ENCODE data around the gene SPIRE1. TPM values are rescaled to one million over a fixed set of nuclear protein-coding genes. Genes with fewer than 3 reads are reported as not detected.
A peak's percentile ranks its signal among the peaks of the same experiment; 100 is the strongest.
"Not testable (repeated sequence)": the region's sequence is repeated elsewhere in the genome, so short reads cannot be mapped to it uniquely, and the experiment has no call there.

SPIRE1 gene
- polyA plus RNA-seq, 6 donors from 2014 or later = not detected

DNA sequence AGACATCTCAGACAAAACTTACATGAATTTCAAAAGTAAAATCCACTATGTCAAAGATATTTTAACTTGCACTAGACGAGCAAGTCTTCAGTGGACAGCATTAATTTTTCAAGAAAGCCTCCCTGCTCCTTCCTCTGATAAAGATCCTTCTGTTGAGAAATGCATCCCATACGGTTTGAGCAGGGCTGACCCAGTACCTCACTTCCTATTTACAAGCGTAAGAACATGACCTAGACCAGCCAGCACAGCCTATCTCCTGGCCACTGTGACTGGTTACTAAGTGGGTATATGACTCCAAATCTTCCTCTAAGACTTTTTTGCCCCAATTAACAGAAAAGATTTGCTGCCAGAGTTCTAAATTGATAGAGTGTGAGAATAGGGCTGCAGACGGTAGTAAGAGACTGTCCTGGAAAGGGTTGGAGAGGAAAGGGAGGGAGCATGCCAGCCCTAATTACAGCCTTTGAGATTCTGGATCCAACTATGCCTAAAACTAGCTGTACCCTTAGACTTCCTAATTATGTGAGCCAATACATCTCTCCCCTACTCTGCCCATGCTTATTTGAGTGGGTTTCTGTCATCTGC, 141.8 kb downstream of the SPIRE1 start:
- Mint-ChIP-seq H3K27ac (peak overlapping the region in 1 of 6 donors; percentile 22), H3K4me1 (no peaks in the 10 kb centered on the region), H3K4me3 (no peak overlapping the region), H3K9me3 (peaks cover 0 to 2% (median 0%) of the 10 kb centered on the region in 7 donors), H3K36me3 (no peaks in the 10 kb centered on the region), H3K27me3 (peaks cover 0 to 5% (median 0%) of the 10 kb centered on the region in 3 donors)
- no peak for ATAC-seq (ENCODE audit: low read depth in 2 of 2)
- no peak for DNase-seq

DNA sequence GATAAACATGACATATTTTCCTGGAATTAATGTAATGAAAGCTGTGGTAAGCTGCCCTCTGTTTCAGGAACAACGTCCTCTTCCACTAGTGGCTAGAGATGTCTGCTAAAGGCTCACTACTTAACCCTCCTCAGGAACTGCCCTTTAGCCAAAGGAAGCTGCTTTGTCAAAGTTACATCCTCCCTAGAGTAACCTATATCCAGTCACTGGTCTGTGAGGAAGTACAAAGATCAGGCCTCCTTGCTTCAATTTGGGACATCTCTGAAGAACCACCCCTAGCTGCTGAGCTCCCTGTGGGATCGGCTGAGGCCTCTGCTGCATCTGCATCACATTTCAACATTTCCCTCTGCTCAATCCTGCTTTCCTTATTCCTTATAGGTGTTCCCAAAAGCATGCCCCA, 142.4 kb downstream of the SPIRE1 start:
- no peak for DNase-seq
- H3K36me3 Mint-ChIP-seq = no peaks in the 10 kb centered on the region
- peaks cover 0 to 2% (median 0%) of the 10 kb centered on the region in 7 donors for H3K9me3 Mint-ChIP-seq
- peak overlapping the region in 1 of 6 donors; percentile 22 for H3K27ac Mint-ChIP-seq
- no peaks in the 10 kb centered on the region for H3K4me1 Mint-ChIP-seq
- no peak overlapping the region for H3K4me3 Mint-ChIP-seq
- H3K27me3 Mint-ChIP-seq = peaks cover 0 to 5% (median 0%) of the 10 kb centered on the region in 3 donors
- ATAC-seq (ENCODE audit: low read depth in 2 of 2) = no peak

DNA sequence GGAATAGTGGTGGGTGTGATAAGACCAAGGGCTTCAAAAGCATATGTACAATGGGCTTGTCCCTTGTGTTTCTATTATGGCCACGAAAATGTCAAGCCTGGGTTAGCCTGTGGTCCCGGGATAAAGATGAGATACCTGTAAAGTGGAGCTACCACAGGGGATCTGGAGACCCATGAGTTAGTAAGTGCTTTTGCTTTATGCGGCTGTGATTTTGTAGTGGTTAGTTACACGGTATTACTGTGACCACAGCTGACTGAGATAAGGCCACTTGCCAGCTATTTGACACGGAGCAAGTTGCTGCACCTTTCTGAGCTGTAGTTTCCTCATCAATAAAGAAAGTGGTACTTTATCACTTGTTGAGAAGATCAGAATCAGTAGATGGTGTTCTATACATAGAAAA, 150.9 kb downstream of the SPIRE1 start:
- no peaks in the 10 kb centered on the region for H3K36me3 Mint-ChIP-seq
- no peaks in the 10 kb centered on the region for H3K27me3 Mint-ChIP-seq
- no peak overlapping the region for H3K27ac Mint-ChIP-seq
- DNase-seq (no peak), ATAC-seq (ENCODE audit: low read depth in 2 of 2) (no peak)
- no peak overlapping the region for H3K4me3 Mint-ChIP-seq
- no peaks in the 10 kb centered on the region for H3K4me1 Mint-ChIP-seq
- peaks cover 0 to 1% (median 0%) of the 10 kb centered on the region in 7 donors for H3K9me3 Mint-ChIP-seq

DNA sequence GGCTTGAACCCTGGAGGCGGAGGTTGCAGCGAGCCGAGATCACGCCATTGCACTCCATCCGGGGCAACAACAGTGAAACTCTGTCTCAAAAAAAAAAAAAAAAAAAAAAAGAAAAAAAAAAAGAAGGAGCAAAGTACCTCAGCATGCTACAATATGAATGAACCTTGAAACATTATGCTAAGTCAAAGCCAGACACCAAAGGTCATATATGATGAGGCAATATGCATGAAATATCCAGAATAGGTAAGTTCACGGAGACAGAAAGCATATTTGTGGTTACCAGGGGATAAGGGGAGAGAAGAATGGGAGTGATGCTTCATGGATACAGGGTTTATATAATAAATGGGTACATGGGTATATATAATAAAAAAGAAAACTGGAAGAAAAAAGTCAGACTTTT, 156.9 kb downstream of the SPIRE1 start:
- Mint-ChIP-seq H3K36me3 (no peaks in the 10 kb centered on the region), H3K27ac (no peak overlapping the region), H3K4me1 (no peaks in the 10 kb centered on the region), H3K27me3 (peaks cover 0 to 5% (median 0%) of the 10 kb centered on the region in 3 donors), H3K4me3 (no peak overlapping the region), H3K9me3 (no peaks in the 10 kb centered on the region)
- ATAC-seq (ENCODE audit: low read depth in 2 of 2) (no peak), DNase-seq (no peak)

DNA sequence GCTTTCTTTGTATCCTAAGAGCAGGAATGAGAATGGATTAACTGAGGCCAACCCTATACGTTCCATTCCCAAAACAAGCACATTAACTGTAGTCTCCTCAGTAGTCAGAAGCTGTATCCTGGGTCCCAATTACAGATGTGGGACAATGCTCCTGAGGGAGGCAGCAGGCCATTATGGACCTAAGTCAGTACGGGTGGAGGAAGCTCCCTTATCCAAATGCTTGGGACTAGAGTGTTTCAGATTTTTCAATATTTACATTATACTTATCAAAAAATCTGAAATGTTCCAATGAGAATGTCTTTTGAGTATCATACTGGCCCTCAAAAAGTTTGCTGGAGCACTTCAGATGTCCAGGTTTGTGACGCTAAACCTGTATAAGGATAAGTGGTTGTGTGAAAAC, 160.1 kb downstream of the SPIRE1 start:
- ATAC-seq (ENCODE audit: low read depth in 2 of 2) (no peak), DNase-seq (no peak)
- Mint-ChIP-seq H3K4me1 (no peaks in the 10 kb centered on the region), H3K36me3 (no peaks in the 10 kb centered on the region), H3K27me3 (peaks cover 0 to 5% (median 0%) of the 10 kb centered on the region in 3 donors), H3K9me3 (no peaks in the 10 kb centered on the region), H3K4me3 (no peak overlapping the region), H3K27ac (no peak overlapping the region)

DNA sequence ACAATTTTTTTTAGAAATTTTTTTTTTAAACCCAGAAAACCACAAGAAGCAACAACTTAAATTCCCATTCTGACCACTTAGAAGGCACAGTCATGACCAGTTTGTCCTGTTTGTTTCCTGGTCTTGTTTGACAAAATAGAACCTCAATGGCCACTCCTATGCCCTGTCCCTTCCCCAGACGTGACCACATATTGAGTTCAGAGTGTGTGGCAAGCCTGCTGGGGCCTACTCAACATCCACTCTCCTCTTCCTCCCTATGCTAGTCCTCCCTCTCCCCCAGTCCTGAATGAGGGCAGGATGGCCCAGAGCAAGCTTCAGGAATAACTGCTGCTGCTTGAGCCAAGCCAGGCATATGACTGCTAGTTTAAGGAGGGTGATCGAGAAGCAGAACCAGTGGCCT, 160.6 kb downstream of the SPIRE1 start:
- Mint-ChIP-seq H3K4me1 (no peaks in the 10 kb centered on the region), H3K9me3 (no peaks in the 10 kb centered on the region), H3K27me3 (peaks cover 0 to 5% (median 0%) of the 10 kb centered on the region in 3 donors), H3K4me3 (no peak overlapping the region), H3K36me3 (no peaks in the 10 kb centered on the region), H3K27ac (no peak overlapping the region)
- no peak for ATAC-seq (ENCODE audit: low read depth in 2 of 2)
- DNase-seq = no peak

DNA sequence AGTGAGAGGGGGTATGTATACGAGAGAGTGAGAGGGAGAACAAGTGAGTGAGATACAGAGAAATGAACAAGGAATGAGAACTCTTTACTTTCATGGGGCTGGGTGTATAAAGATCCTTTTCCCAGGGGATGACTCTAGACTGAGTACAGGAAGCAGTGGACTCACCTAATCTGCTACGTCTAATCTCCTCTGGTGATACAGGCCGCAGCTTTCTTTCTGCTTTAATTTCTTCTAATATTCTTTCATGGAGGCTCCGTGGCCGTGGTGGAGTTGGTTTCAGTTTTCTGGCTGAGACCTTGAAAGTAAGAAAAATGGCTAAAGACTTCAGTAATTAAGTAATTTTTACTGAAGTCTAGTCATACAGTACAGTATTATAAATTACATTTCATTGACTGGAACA, 165.0 kb downstream of the SPIRE1 start:
- no peaks in the 10 kb centered on the region for H3K4me1 Mint-ChIP-seq
- H3K4me3 Mint-ChIP-seq = no peak overlapping the region
- ATAC-seq (ENCODE audit: low read depth in 2 of 2) = no peak
- H3K9me3 Mint-ChIP-seq = no peaks in the 10 kb centered on the region
- H3K27ac Mint-ChIP-seq = no peak overlapping the region
- H3K36me3 Mint-ChIP-seq = no peaks in the 10 kb centered on the region
- H3K27me3 Mint-ChIP-seq = peaks cover 0 to 4% (median 0%) of the 10 kb centered on the region in 3 donors
- no peak for DNase-seq

DNA sequence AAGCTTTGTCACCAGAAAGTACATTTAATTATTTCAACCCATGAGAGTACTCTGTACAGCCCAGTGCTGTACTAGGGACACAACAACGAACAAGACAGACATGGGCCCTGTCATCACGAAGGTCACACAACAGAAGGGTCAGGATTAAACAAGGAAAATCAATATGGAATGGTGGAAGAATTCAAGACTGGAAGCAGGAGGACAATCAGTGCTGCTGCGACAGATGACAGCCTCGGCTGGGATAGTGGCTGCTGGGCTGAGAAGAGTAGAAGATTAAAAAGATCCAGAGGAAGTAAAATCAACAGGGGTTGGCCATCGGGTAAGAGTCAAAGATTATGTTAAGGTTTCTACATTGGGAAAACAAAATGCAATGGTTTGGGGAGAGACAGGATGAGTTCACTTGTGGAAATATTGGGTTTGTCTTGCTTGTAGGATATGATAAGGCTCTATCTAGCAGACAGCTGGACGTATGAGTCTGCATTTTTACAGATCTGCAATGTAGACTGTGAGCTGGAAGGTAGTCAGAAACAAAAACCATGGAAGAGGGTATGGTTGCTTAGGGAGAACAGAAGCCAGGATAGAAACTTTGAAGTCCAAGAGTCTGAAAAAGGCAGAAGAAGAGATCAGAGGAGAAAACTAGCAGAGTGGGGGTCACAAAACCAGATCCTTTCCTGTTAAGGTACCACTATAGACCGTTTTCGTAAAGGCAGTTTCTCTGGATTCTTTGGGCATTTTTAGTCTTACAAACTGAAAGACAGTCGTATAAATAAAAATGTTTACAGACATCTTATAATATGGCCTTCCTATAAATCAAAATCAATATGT, 166.1 kb downstream of the SPIRE1 start:
- H3K4me1 Mint-ChIP-seq = no peaks in the 10 kb centered on the region
- ATAC-seq (ENCODE audit: low read depth in 2 of 2) (no peak), DNase-seq (no peak)
- no peaks in the 10 kb centered on the region for H3K36me3 Mint-ChIP-seq
- peaks cover 0 to 6% (median 0%) of the 10 kb centered on the region in 3 donors for H3K27me3 Mint-ChIP-seq
- no peaks in the 10 kb centered on the region for H3K9me3 Mint-ChIP-seq
- H3K27ac Mint-ChIP-seq = no peak overlapping the region
- H3K4me3 Mint-ChIP-seq = no peak overlapping the region

DNA sequence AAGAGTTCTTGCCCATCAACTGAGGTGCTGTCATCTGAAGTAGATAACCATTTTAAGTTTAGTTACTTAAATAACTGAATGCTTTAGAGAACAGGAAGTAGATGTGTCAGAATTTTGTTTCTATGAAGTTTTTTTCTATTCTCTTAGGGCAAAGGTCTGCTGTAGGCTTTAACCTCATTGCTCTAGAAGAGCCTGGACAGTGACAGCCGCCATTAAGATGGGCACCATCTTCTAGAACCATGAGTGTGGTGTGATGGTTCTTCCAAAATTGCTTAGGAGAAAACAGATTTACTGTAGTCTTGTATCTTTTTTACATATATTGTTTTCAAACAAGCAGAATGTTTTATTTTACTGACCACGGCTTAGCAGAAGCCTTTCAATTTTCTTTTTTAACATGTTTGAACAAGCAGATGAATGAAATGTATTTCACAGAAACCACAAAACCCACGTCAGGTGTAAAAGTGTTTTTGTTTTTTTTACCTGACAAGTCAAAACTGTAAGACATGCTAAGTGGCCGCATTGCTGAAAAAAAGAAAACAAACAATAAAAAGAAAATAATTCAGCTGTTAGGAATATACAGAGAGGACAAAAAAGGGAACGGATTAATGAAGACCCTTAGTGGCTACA, 172.3 kb downstream of the SPIRE1 start:
- ATAC-seq (ENCODE audit: low read depth in 2 of 2) (no peak), DNase-seq (no peak)
- no peaks in the 10 kb centered on the region for H3K4me1 Mint-ChIP-seq
- H3K4me3 Mint-ChIP-seq = no peak overlapping the region
- H3K27ac Mint-ChIP-seq = peak overlapping the region in 1 of 6 donors; percentile 82
- H3K27me3 Mint-ChIP-seq = peaks cover 0 to 6% (median 0%) of the 10 kb centered on the region in 3 donors
- no peaks in the 10 kb centered on the region for H3K36me3 Mint-ChIP-seq
- no peaks in the 10 kb centered on the region for H3K9me3 Mint-ChIP-seq

DNA sequence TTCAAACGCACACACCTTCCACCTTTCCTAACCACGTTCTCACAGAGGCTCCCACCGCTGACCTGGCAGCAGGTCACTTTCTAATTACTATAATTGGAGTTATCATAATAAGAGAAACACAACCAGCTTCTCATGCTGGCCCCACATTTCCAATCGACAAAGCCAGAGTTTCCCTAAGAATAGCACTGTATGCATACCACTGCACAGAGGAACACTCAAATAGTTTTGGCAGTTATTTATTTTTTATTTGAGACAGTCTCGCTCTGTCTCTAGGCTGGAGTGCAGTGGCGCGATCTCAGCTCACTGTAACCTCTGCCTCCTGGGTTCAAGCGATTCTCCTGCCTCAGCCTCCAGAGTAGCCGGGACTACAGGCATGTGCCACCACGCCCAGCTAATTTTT, 176.0 kb downstream of the SPIRE1 start:
- ATAC-seq (ENCODE audit: low read depth in 2 of 2); H3K36me3 Mint-ChIP-seq; DNase-seq; H3K4me1 Mint-ChIP-seq; H3K27ac Mint-ChIP-seq; H3K4me3 Mint-ChIP-seq; H3K27me3 Mint-ChIP-seq; H3K9me3 Mint-ChIP-seq: not testable (repeated sequence)

DNA sequence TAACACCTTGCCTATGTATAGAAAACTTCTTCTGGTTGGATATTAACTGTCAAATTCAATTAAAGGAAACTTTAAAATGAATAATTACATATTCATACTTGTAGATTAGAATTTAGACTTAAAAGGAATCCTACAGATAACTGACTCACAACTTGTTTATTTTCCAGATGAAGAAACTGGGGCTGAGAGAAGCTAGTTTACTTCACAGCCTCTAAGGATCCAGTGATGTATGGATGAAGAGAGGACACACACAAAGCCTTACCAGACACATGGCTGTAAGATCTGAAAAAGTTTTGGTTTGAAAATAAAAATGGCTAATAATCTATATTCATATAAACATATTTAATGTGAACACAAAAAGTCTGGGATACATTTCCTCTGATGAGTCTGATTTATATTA, 177.9 kb downstream of the SPIRE1 start:
- H3K27ac Mint-ChIP-seq = no peak overlapping the region
- H3K36me3 Mint-ChIP-seq = no peaks in the 10 kb centered on the region
- no peak for ATAC-seq (ENCODE audit: low read depth in 2 of 2)
- no peaks in the 10 kb centered on the region for H3K9me3 Mint-ChIP-seq
- H3K27me3 Mint-ChIP-seq = no peaks in the 10 kb centered on the region
- no peak for DNase-seq
- H3K4me1 Mint-ChIP-seq = no peaks in the 10 kb centered on the region
- no peak overlapping the region for H3K4me3 Mint-ChIP-seq

DNA sequence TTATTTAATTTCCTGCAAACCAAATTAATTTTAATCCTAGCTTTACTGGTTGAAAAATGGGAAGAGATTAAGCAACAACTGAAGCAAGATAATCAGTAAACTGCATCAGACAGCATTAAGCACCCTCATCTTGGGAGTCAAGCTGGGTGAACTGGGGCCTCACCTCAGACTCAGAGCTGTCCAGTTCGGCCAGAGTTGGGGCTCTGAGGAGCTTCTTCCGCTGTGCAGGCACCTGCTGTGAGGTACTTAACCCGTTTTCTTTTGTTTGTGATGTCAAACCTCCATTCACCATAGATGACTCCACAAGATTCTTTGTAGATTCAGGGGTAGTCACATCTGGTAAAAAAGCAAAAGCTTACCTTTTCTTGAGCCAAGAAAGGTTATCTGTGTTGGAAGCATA, 178.4 kb downstream of the SPIRE1 start:
- Mint-ChIP-seq H3K27ac (no peak overlapping the region), H3K27me3 (no peaks in the 10 kb centered on the region), H3K9me3 (no peaks in the 10 kb centered on the region), H3K4me3 (no peak overlapping the region), H3K36me3 (no peaks in the 10 kb centered on the region), H3K4me1 (no peaks in the 10 kb centered on the region)
- no peak for DNase-seq
- ATAC-seq (ENCODE audit: low read depth in 2 of 2) = no peak

DNA sequence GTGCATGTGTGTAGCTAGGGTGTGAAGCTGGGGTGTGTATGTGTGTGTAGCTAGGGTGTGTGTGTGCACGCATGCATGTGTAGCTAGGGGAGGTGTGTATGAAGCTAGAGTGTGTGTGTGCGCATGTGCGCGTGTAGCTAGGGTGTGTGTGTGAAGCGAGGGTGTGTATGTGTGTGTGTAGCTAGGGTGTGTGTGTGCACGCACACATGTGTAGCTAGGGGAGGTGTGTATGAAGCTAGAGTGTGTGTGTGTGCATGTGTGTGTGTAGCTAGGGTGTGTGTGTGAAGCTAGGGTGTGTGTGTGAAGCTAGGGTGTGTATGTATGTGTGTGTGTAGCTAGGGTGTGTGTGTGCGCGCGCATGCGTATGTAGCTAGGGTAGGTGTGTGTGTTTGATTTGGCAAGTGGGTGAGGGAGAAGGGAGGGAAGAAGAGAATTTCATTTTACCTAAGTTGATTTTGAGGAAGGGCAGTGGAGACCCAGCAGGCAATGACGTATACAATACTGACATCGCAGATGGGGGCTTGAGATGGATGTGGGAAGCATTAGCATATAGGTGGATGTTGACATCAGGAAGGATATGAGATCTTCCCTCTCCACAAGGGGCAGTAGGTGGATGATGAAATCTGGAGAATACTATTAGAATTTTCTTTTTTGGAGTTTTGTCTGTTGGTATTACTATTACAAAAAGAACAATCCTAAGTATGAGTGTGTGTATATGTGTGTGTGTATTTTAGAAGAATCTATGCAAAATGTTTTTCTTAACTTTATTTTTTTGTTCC, 179.4 kb downstream of the SPIRE1 start:
- no peaks in the 10 kb centered on the region for H3K9me3 Mint-ChIP-seq
- no peaks in the 10 kb centered on the region for H3K27me3 Mint-ChIP-seq
- peak overlapping the region in 1 of 6 donors; percentile 0 for H3K27ac Mint-ChIP-seq
- no peaks in the 10 kb centered on the region for H3K36me3 Mint-ChIP-seq
- no peak for ATAC-seq (ENCODE audit: low read depth in 2 of 2)
- DNase-seq = no peak
- no peak overlapping the region for H3K4me3 Mint-ChIP-seq
- H3K4me1 Mint-ChIP-seq = no peaks in the 10 kb centered on the region

All from naive B cell (primary cell).